HepG2 (cell line): ENCODE results near the gene WDR49. TPM values are rescaled to one million over a fixed set of nuclear protein-coding genes. Genes with fewer than 3 reads are reported as not detected.

Source experiments
- ATAC-seq: fragments of 200-7000 bp; cut with Tn5 transposase; 3 replicates; pipeline ENCODE4 v1.9.1; 2020; ENCODE audit warnings: mild to moderate bottlenecking, moderate library complexity
- BruUV-seq: library from RNA; stranded (reverse); fragments of 400-500 nt; replicated peaks from 2 replicates; lab custom pipeline; 2021; lab: Mats Ljungman, UMichigan
- CTCF ChIA-PET: fragments of 300-600 bp; formaldehyde crosslinking; extraction: SDS; loops from one replicate; lab custom pipeline; 2021; ENCODE audit warnings: low total read pairs, inconsistent platforms, low intra/inter-chr PET ratio; lab: Yijun Ruan, JAX
- POLR2A ChIA-PET: fragments of 350-600 bp; sonication (Branson Sonifier 250); formaldehyde crosslinking; loops from one replicate; lab custom pipeline; 2020; ENCODE audit warnings: antibody characterized with exemption, inconsistent platforms; lab: Yijun Ruan, JAX
- DNase-seq: peaks from one replicate; pipeline ENCODE4 v3.0.0-alpha.2; 2015; ENCODE audit warnings: low spot score
- FAIRE-seq: peaks from 3 replicates; lab custom pipeline; 2011; peaks lifted over from hg19 to GRCh38; lab: Jason Lieb, UNC
- H2AFZ ChIP-seq: one replicate; pipeline ENCODE4 v1.6.1; 2011; ENCODE audit warnings: low read length, inconsistent platforms
- H3K27ac ChIP-seq: fragments of 300-600 bp; 3 replicates; pipeline ENCODE4 v1.8.0; 2011; ENCODE audit warnings: mixed run types, mild to moderate bottlenecking, mixed read lengths, low read length, inconsistent platforms; ENCODE audit not compliant: insufficient read depth; ENCODE audit errors: extremely low read length
- H3K27me3 ChIP-seq, 2 experiments: fragments of 200-600 bp in 1 of 2; 2 replicates in 1 of 2; 3 replicates in 1 of 2; pipeline versions ENCODE4 v1.6.0 to v1.8.0; 2011; ENCODE audit warnings: low read length in 2 of 2, mild to moderate bottlenecking in 2 of 2, moderate library complexity in 2 of 2, inconsistent platforms in 1 of 2; ENCODE audit not compliant: insufficient read depth in 2 of 2, control insufficient read depth in 1 of 2
- H3K36me3 ChIP-seq, 2 experiments: fragments of 200-600 bp in 1 of 2; replicated peaks in 1 of 2; 2 replicates in 1 of 2; 3 replicates in 1 of 2; pipeline versions ENCODE4 v1.5.1 to v1.8.0; 2011; ENCODE audit warnings: low read length in 2 of 2, inconsistent platforms in 1 of 2; ENCODE audit not compliant: insufficient read depth in 2 of 2, control insufficient read depth in 1 of 2
- H3K4me1 ChIP-seq: 2 replicates; pipeline ENCODE4 v1.5.1; 2012; ENCODE audit warnings: low read length, inconsistent platforms; ENCODE audit not compliant: insufficient read depth
- H3K4me2 ChIP-seq: 2 replicates; pipeline ENCODE4 v1.6.0; 2011; ENCODE audit warnings: low read depth, low read length, inconsistent platforms
- H3K4me3 ChIP-seq, 3 experiments: fragments of 200-600 bp in 1 of 3; sonication (generic), shearing (Covaris generic) in 1 of 3; replicated peaks in 1 of 3; 2 replicates each; pipeline ENCODE4 v1.5.1; 2011 to 2016; ENCODE audit warnings: low read length in 3 of 3, inconsistent platforms in 2 of 3, low read depth in 2 of 3, mild to moderate bottlenecking in 2 of 3, control low read depth in 1 of 3, mixed read lengths in 1 of 3; ENCODE audit not compliant: insufficient read depth in 1 of 3
- H3K79me2 ChIP-seq: one replicate; pipeline ENCODE4 v1.6.1; 2011; ENCODE audit warnings: low read length, inconsistent platforms; ENCODE audit not compliant: insufficient read depth
- H3K9ac ChIP-seq: 2 replicates; pipeline ENCODE4 v1.6.0; 2011; ENCODE audit warnings: mild to moderate bottlenecking, low read depth, low read length, inconsistent platforms; ENCODE audit not compliant: insufficient read depth
- H3K9me3 ChIP-seq: 2 replicates; pipeline ENCODE4 v1.5.1; 2012; ENCODE audit warnings: mild to moderate bottlenecking, low read length
- H4K20me1 ChIP-seq: 2 replicates; pipeline ENCODE4 v1.6.0; 2011; ENCODE audit warnings: inconsistent platforms, mild to moderate bottlenecking, low read length, moderate library complexity; ENCODE audit not compliant: insufficient read depth
- ETV6 ChIP-seq: sonication (generic); formaldehyde crosslinking; conservative IDR thresholded peaks from 2 replicates; pipeline ENCODE4 v1.4.0; 2020; ENCODE audit warnings: missing genetic modification reagents
- GABPA ChIP-seq, 2 experiments: IDR thresholded peaks; 2 replicates each; pipeline ENCODE4 v1.6.1; 2011 to 2016; ENCODE audit warnings: low read depth in 2 of 2, low read length in 1 of 2, missing biosample characterization in 1 of 2, missing genetic modification characterization in 1 of 2
- HIVEP1 ChIP-seq: sonication (generic); formaldehyde crosslinking; IDR thresholded peaks from 2 replicates; pipeline ENCODE4 v1.4.0; 2020; ENCODE audit warnings: mild to moderate bottlenecking, missing genetic modification reagents
- JUN ChIP-seq: sonication (generic); formaldehyde crosslinking; IDR thresholded peaks from 2 replicates; pipeline ENCODE4 v1.4.0; 2020; ENCODE audit warnings: mild to moderate bottlenecking, missing genetic modification reagents
- KLF16 ChIP-seq, 2 experiments: sonication (generic) in 1 of 2; formaldehyde crosslinking in 1 of 2; IDR thresholded peaks; 2 replicates each; pipeline versions ENCODE4 v1.6.1 to v1.8.0; 2016 to 2023; ENCODE audit warnings: missing genetic modification reagents in 2 of 2, missing compliant biosample characterization in 1 of 2
- MZF1 ChIP-seq: sonication (generic); formaldehyde crosslinking; IDR thresholded peaks from 2 replicates; pipeline ENCODE4 v1.8.1; 2023; ENCODE audit warnings: mild to moderate bottlenecking, missing genetic modification reagents, borderline replicate concordance
- RELA ChIP-seq: sonication (generic); formaldehyde crosslinking; IDR thresholded peaks from 2 replicates; pipeline ENCODE4 v1.4.0; 2020; ENCODE audit warnings: missing genetic modification reagents
- ZBTB7A ChIP-seq: sonication (generic); formaldehyde crosslinking; IDR thresholded peaks from 2 replicates; pipeline ENCODE4 v1.8.0; 2022; ENCODE audit warnings: mild to moderate bottlenecking, missing genetic modification reagents
- ZNF234 ChIP-seq: sonication (generic); formaldehyde crosslinking; conservative IDR thresholded peaks from 2 replicates; pipeline ENCODE4 v1.5.1; 2020; ENCODE audit warnings: mild to moderate bottlenecking, missing genetic modification reagents
- ZNF253 ChIP-seq: sonication (generic); formaldehyde crosslinking; IDR thresholded peaks from 2 replicates; pipeline ENCODE4 v1.8.0; 2022; ENCODE audit warnings: mild to moderate bottlenecking, missing genetic modification reagents, borderline replicate concordance
- ZNF652 ChIP-seq: IDR thresholded peaks from 2 replicates; pipeline ENCODE4 v1.6.1; 2016; ENCODE audit warnings: low read depth, borderline replicate concordance
- ZNF879 ChIP-seq: sonication (generic); formaldehyde crosslinking; IDR thresholded peaks from 2 replicates; pipeline ENCODE4 v1.8.1; 2023; ENCODE audit warnings: missing genetic modification reagents
- WGBS: methylation state at CpG from one replicate; pipeline ENCODE4 v1.1.6; 2017; ENCODE audit warnings: low lambda C conversion rate; 5-methylcytosine and 5-hydroxymethylcytosine counted together
- in situ Hi-C: cut with HindIII; loops from 2 replicates; pipeline ENCODE4 v1.10.0; 2017; ENCODE audit warnings: low pct_unique_long_range_greater_than_20kb; ENCODE audit not compliant: extremely low pct_ligation_motif_present
- intact Hi-C: fragments of 100-400 bp; cut with micrococcal nuclease; formaldehyde crosslinking; loops from one replicate; pipeline ENCODE4 v1.10.0; 2022; ENCODE audit not compliant: unreplicated experiment
- polyA plus RNA-seq, 8 experiments: library from polyadenylated mRNA; depleted of rRNA in 3 of 8; stranded (reverse) in 7 of 8; unstranded in 1 of 8; fragments of >200 nt; fragmentation: Illumina TruSeq in 4 of 8; extraction: Trizol in 4 of 8; gene quantifications; 2 replicates each; pipeline versions ENCODE4 v1.2.1 to v1.2.3, GENCODE V29; 2011 to 2016; ENCODE audit warnings: low read depth in 4 of 8, missing spikeins in 1 of 8, mixed read lengths in 1 of 8; ENCODE audit not compliant: insufficient read depth in 1 of 8
- total RNA-seq, 5 experiments: library from RNA; depleted of rRNA; stranded (reverse); fragments of >200 nt; fragmentation: Illumina TruSeq; extraction: Trizol; gene quantifications; 2 replicates each; pipeline ENCODE4 v1.2.3, GENCODE V29; 2016; ENCODE audit warnings: low read depth in 1 of 5
- TF ChIP-seq, protein P1 (sequence below): sonication (generic); formaldehyde crosslinking; IDR thresholded peaks from 2 replicates; pipeline ENCODE4 v1.5.1; 2020; ENCODE audit warnings: missing genetic modification reagents, mild to moderate bottlenecking, borderline replicate concordance
- TF ChIP-seq, protein P2 (sequence below): sonication (generic); formaldehyde crosslinking; conservative IDR thresholded peaks from 2 replicates; pipeline ENCODE4 v1.4.0; 2020; ENCODE audit warnings: missing genetic modification reagents
- TF ChIP-seq, protein P3 (sequence below): sonication (generic); formaldehyde crosslinking; IDR thresholded peaks from 2 replicates; pipeline ENCODE4 v1.8.1; 2023; ENCODE audit warnings: mild to moderate bottlenecking, missing genetic modification reagents, borderline replicate concordance
- TF ChIP-seq, protein P4 (sequence below): sonication (generic); formaldehyde crosslinking; IDR thresholded peaks from 2 replicates; pipeline ENCODE4 v1.4.0; 2020; ENCODE audit warnings: mild to moderate bottlenecking, low read depth, missing genetic modification reagents

The WDR49 gene
- total and polyA plus RNA-seq, 2 of the 13 experiments (the other 11 are each of a cell fraction or from before 2014, with no cell fraction given): 0.04 TPM; not detected in 1

DNA sequence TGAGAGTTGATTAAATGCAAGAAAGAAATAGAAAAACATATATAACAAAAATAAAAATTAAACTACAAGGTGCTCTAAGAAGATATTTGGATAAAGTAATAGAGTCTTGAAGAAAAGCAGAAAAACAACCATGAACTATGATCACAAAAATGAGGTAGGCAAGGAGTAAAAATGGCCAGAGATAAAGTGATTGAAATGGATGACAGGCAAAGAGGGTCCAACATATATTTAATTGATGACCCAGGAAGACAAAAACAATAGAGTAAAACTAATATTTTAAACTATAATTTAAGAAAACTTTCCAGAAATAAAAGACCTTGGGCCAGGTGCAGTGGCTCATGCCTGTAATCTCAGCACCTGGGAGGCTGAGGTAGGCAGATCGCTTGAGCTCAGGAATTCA lies 22.1 kb upstream of the WDR49 start:
- no peak overlapping the region for H3K4me3 ChIP-seq
- TF ChIP-seq ZNF253 (CRISPR knock-in tag) (no peak), KLF16 (CRISPR knock-in tag; IDR thresholded peaks at IDR 0.05) (no peak), GABPA (IDR thresholded peaks at IDR 0.05; ENCODE audit: low read depth, low read length) (no peak), GABPA (CRISPR knock-in tag; IDR thresholded peaks at IDR 0.05; ENCODE audit: low read depth) (no peak), ZBTB7A (CRISPR knock-in tag) (no peak)
- TF ChIP-seq, protein P1, sequence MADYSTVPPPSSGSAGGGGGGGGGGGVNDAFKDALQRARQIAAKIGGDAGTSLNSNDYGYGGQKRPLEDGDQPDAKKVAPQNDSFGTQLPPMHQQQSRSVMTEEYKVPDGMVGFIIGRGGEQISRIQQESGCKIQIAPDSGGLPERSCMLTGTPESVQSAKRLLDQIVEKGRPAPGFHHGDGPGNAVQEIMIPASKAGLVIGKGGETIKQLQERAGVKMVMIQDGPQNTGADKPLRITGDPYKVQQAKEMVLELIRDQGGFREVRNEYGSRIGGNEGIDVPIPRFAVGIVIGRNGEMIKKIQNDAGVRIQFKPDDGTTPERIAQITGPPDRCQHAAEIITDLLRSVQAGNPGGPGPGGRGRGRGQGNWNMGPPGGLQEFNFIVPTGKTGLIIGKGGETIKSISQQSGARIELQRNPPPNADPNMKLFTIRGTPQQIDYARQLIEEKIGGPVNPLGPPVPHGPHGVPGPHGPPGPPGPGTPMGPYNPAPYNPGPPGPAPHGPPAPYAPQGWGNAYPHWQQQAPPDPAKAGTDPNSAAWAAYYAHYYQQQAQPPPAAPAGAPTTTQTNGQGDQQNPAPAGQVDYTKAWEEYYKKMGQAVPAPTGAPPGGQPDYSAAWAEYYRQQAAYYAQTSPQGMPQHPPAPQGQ (CRISPR knock-in tag): no peak
- in situ Hi-C loops: loop anchor here (25.0 kb wide), 1 partner anchor 264 kb away; no protein-coding TSS in a partner anchor
- BruUV-seq: no TSS peak
- CTCF ChIA-PET: no interaction called here
- H3K27me3 ChIP-seq: no peaks in the 10 kb centered on the region
- no peak overlapping the region for H3K4me2 ChIP-seq
- ATAC-seq (no peak), FAIRE-seq (no peak), DNase-seq (no peak)
- H3K9me3 ChIP-seq: peaks cover 19% of the 10 kb centered on the region
- H3K9ac ChIP-seq: no peak overlapping the region
- peaks cover 0 to 9% of the 10 kb centered on the region in 2 experiments; a peak in 2 of 5 replicates for H3K36me3 ChIP-seq
- intact Hi-C loops: no loop called here
- H3K27ac ChIP-seq: no peak overlapping the region
- H2AFZ ChIP-seq: no peak overlapping the region
- H4K20me1 ChIP-seq: no peaks in the 10 kb centered on the region
- no peaks in the 10 kb centered on the region for H3K4me1 ChIP-seq
- H3K79me2 ChIP-seq: no peaks in the 10 kb centered on the region
- 100% methylated on average over 1 of the region's 1 CpG for WGBS
- POLR2A ChIA-PET: no interaction called here

DNA sequence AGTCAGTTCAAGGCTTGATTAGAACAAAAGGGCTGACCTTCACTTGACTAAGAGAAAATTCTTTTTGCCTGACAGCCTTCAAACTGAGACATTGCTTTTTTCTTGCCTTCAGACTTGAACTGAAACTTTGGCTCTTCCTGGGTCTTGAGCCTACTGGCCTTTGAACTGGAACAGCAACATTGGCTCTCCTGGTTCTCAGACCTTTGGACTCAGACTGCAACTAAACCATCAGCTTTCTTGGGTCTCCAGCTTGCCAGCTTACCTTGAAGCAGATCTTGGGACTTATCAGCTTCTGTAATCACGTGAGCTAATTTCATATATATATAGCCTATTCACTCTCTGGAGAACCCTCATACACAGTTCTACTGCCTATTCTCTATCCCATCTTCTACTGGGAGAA lies 19.5 kb upstream of the WDR49 start:
- 95% methylated on average over 1 of the region's 1 CpG for WGBS
- FAIRE-seq: no peak
- TF ChIP-seq, protein P2, sequence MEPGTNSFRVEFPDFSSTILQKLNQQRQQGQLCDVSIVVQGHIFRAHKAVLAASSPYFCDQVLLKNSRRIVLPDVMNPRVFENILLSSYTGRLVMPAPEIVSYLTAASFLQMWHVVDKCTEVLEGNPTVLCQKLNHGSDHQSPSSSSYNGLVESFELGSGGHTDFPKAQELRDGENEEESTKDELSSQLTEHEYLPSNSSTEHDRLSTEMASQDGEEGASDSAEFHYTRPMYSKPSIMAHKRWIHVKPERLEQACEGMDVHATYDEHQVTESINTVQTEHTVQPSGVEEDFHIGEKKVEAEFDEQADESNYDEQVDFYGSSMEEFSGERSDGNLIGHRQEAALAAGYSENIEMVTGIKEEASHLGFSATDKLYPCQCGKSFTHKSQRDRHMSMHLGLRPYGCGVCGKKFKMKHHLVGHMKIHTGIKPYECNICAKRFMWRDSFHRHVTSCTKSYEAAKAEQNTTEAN: no peak
- TF ChIP-seq, protein P3, sequence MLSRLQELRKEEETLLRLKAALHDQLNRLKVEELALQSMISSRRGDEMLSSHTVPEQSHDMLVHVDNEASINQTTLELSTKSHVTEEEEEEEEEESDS (CRISPR knock-in tag): no peak
- no peak for TF ChIP-seq MZF1 (CRISPR knock-in tag)
- TF ChIP-seq ZNF234: no peak
- TF ChIP-seq, protein P4, sequence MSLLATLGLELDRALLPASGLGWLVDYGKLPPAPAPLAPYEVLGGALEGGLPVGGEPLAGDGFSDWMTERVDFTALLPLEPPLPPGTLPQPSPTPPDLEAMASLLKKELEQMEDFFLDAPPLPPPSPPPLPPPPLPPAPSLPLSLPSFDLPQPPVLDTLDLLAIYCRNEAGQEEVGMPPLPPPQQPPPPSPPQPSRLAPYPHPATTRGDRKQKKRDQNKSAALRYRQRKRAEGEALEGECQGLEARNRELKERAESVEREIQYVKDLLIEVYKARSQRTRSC: no peak
- TF ChIP-seq RELA (CRISPR knock-in tag): no peak
- TF ChIP-seq JUN (CRISPR knock-in tag): no peak
- TF ChIP-seq ZNF652 (CRISPR knock-in tag): no peak
- TF ChIP-seq ZNF879 (CRISPR knock-in tag): no peak
- TF ChIP-seq HIVEP1 (CRISPR knock-in tag): no peak
- no peak for TF ChIP-seq ETV6 (CRISPR knock-in tag)

More for the DNA sequence above, 19.5 kb upstream of the WDR49 start:
- no peaks in the 10 kb centered on the region for H4K20me1 ChIP-seq
- H3K4me1 ChIP-seq: no peaks in the 10 kb centered on the region
- no peak overlapping the region for H3K27ac ChIP-seq
- H3K79me2 ChIP-seq: no peaks in the 10 kb centered on the region
- ChIA-PET POLR2A (no interaction called here), CTCF (no interaction called here)
- in situ Hi-C loops: no loop called here
- no peak overlapping the region for H3K4me2 ChIP-seq
- H2AFZ ChIP-seq: no peak overlapping the region
- ATAC-seq: no peak
- H3K36me3 ChIP-seq: peaks cover 0 to 9% of the 10 kb centered on the region in 2 experiments; a peak in 1 of 5 replicates
- no TSS peak for BruUV-seq
- intact Hi-C loops: no loop called here
- peaks cover 19% of the 10 kb centered on the region for H3K9me3 ChIP-seq
- H3K9ac ChIP-seq: no peak overlapping the region
- H3K27me3 ChIP-seq: no peaks in the 10 kb centered on the region
- no peak for DNase-seq
- H3K4me3 ChIP-seq: no peak overlapping the region
